ENCODE results near the gene LANCL1.

The LANCL1 gene, protein sequence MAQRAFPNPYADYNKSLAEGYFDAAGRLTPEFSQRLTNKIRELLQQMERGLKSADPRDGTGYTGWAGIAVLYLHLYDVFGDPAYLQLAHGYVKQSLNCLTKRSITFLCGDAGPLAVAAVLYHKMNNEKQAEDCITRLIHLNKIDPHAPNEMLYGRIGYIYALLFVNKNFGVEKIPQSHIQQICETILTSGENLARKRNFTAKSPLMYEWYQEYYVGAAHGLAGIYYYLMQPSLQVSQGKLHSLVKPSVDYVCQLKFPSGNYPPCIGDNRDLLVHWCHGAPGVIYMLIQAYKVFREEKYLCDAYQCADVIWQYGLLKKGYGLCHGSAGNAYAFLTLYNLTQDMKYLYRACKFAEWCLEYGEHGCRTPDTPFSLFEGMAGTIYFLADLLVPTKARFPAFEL

GRCh38 chr2:210476194-210477128, at the start of gene LANCL1:
Gene LANCL1 (minus strand): TSS chr2:210476759. CDS start chr2:210476396, 363 bp downstream.
- DNase-seq (ENCODE audit: low spot score) = peak; percentile 90

DNA sequence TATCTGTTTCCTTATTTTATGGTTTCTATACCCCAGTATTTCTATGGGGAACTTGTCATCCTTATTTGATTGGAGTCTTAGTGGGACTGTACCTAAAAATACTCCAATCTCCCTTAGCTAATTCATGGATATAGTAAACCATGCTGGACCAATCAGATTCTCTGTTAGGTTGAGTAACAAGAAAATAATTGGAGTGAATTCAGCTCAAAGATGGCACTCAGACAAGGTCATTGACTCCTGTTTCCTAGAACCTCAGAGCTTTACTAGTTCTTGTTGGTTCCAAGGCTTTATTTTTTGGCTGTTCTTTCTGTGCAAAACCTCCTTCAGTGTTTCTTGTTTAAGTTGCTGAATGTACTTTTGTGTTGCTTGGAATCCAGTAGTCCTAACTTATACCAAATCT, 48.0 kb upstream of the LANCL1 start:
- no peak for DNase-seq (ENCODE audit: low spot score)

DNA sequence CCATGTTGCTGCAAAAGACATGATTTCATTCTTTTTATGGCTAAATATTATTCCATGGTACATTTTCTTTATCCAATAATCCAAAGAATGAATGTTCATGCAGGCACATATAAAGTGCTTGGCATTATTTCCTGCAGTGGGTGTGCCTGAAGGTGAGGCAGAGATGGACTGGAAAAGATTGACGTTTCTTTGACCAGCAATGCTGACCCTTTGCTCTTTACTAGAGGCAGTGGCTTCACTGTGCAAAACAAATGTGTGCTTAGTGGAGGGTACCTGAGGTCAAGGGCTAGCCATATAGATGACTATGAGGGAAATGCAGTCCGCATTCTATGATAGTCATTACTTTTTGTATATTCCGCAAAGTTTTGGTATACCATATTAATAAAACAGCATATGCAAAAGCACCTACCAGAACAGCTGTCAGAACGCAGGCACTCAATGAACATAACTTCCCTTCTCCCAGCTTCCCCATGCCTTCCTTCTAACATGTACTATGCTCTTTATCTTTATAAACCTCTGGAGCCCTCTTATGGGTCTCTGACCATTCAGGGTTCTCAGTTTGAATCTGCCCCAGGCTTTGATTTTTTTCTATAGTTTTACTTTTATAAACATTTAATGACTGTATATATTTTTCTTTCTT, 47.2 kb upstream of the LANCL1 start:
- DNase-seq (ENCODE audit: low spot score) = no peak

DNA sequence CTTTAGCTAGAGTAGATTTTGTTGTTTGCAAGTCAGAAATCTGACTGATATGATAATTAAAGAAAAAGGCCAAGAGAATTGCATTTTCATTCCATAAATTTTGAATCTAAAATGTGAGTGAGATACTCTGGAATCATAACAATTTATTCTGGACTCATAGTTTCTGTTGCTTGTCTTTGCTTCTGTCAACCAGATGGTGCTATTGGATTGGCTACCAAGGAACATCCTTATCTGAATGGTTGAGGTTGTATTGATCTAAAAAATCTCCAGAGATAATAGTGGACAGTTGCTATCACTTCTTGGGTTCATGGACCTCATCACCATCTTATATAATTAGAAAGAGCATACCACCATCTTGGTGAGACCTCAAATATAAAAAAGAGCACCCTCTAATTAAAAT, 45.8 kb upstream of the LANCL1 start:
- DNase-seq (ENCODE audit: low spot score) = no peak

GRCh38 chr2:210519594-210519993, 43.0 kb upstream of the LANCL1 start:
- DNase-seq (ENCODE audit: low spot score) = no peak

GRCh38 chr2:210517264-210517663, 40.7 kb upstream of the LANCL1 start:
- no peak for DNase-seq (ENCODE audit: low spot score)

- no peak for DNase-seq (ENCODE audit: low spot score)
Measured at GRCh38 chr2:210515911-210516310, 39.4 kb upstream of the LANCL1 start.

- DNase-seq (ENCODE audit: low spot score) = no peak
Measured at GRCh38 chr2:210503725-210504191, 27.2 kb upstream of the LANCL1 start.

DNA sequence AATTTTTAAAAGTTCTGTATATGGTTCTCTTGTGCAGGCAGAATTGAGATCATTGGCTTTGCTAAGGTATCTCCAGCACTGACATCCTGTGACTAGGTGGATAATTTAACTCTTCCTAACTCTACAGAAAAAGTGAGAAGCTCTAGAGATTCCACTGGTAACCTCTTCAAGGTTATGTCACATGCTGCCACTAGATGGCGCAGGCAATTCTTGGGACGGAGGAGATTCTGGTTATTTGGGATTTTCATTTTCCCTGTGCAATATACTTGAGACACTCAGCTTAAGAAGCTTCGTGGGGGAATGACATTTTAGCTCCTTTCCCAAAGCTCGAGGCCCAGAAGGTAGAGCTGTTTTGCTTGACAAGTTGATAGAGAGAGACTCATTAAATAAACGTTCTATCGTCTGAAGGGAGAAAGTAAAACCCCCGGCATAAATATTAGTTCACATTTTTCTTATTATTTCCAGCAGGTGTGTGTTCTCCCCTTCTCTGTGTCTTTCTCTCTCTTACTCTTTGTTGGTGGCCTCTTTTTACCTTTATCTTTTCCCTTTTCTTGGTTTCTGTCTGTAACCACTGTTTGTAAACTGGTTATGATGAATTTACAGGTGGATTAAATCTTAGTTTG, 26.6 kb upstream of the LANCL1 start:
- DNase-seq (ENCODE audit: low spot score) = no peak

DNA sequence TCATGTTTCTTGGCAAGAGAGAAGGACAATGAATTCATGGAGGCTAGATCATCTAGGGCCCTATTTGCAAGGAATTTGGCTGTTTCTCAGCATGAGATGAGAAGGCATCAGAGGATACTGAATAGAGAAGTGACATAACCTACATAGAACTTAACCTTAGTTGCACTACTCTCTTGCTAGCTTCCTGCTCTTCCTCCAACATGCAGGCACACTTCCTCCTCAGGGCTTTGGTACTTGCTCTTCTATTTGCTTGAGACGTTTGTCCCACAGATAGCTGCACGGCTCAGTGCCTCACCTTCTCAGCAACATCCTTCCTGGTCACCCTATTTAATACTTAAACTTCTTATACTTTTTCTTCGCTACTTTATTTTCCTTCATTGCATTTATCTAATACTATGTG, 20.0 kb upstream of the LANCL1 start:
- DNase-seq (ENCODE audit: low spot score) = no peak

- no peak for DNase-seq (ENCODE audit: low spot score)
Measured at GRCh38 chr2:210493528-210493927, 17.0 kb upstream of the LANCL1 start.

DNA sequence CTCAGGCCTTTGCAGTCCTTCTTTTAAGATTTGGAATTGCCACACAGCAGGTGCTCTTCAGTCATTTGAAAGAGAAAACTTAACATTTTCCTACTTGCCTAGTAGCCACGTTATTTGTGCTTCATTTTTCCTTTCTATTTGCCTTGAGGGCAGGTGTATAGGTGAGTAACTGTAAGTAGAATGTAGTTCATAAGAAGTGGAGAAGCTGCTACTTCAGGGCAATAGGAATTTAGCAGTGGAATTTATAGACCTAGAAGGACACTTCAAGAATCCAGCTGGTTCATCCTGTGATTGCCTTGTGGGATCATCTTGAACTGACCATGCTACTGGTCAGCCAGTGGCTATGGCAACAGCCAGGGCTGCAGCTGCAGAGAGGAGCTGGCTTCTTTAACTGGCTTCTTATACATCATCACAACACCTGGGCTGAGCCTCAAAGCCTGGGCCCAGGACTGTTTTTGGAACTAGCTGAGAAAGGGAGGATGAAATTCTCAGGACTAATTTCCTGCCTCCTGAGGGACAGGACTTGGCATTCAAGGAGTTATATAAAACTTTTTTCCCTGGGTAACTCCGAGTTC, 5.1 kb upstream of the LANCL1 start:
- DNase-seq (ENCODE audit: low spot score) = no peak

GRCh38 chr2:210480764-210481163, 4.2 kb upstream of the LANCL1 start:
- DNase-seq (ENCODE audit: low spot score) = no peak

DNA sequence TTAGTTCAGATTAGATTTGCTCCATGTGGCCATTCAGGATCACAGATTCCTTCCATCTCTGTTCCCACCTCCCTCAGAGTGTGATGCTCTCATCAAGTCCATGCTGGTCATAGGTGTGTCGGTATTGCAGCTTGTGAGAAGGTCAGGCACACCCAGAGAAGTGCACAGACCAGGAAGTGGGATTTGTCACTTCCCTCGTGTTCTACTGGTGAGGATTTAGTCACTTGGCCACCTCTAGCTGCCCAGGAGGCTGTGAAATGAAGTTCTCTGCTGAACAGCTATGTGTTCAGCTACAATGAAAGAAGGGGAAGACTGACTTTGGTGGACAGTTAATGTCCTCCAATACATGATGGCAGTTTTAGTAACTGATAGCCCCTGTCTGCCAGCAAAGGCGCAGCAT, 3.5 kb upstream of the LANCL1 start:
- DNase-seq (ENCODE audit: low spot score) = no peak

- DNase-seq (ENCODE audit: low spot score) = no peak
Measured at GRCh38 chr2:210478661-210479060, 2.1 kb upstream of the LANCL1 start.

DNA sequence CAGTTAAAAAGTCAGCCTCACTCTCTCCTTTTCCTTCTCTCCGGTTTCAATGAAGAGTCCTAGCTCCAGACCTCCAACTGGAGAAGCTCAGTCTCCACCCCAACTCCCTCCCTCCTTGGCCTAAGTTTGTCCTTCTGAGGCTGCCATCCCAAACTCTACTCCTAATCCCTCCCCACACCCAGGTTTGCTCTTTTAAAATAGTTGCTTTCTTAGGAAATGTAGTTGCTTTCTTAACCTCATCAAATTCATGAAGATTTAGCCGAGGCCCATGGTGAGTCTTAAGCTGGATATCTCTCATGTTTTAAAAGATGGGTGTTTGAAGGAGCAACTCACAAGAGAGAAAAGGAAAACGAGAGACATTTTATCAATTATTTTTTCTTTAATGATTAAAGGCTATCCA, 937 bp upstream of the LANCL1 start:
- DNase-seq (ENCODE audit: low spot score) = no peak

DNA sequence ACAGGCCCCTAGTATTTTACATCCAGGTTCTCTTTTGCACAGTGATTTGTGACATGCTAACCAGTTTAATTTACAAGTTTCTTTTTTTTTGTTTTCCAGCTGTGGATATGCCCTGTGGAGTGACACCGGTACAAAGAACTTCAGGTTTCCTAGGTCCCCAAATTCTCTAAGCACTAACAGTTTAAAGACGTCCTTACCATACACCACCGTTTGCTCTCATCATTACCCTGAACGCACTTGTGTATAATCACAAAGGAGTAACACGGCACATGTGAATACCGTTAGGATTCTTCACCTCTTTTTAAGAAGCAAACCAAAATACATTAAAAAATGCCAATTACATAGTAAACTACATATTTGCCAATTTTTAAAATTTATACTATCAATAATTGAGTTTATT, 853 bp downstream of the LANCL1 start:
- DNase-seq (ENCODE audit: low spot score) = no peak

GRCh38 chr2:210474776-210475175, 1.8 kb downstream of the LANCL1 start:
- DNase-seq (ENCODE audit: low spot score) = no peak

GRCh38 chr2:210461401-210461800, 15.2 kb downstream of the LANCL1 start:
- no peak for DNase-seq (ENCODE audit: low spot score)

DNA sequence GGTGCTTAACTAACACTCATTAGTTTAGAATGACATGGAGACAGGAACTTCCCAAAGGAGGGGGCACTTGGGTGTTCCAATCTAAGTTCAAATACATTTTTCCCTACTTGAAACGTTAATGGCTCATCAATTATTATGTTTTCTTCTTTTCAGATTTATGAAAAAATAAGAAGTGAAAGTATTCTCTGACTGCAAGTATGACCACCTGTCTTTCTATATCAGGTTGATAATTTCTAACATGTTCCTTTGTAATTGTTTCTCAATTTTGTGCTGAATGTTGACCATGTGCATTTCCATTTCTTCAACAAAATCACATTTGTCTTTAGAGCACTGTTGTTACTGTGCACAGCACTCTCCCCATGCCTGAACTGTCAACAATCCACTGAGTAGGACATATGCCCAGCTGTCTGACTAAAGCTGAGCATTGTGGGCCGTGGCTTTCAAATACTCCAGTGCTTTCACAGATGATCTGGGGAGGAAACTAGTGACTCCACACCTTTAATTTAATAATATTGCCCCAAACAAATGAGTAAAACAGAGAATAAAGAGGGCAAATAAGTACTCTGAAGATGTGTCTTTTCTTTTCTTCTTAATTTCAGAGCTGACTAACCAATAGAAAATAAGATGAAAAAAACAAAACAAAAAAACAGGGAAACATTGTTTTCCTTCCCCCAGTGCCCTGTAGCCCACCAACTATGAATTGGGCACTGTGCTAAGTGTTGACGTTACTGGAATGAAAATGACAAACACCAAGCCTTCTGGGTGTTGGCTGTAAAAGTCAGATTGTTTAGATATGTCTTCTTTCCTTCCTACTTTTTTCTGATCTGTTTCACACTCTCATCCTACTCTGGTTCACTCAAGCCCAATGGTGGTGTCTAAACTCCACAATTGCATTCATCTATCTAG, 16.0 kb downstream of the LANCL1 start:
- no peak for DNase-seq (ENCODE audit: low spot score)

DNA sequence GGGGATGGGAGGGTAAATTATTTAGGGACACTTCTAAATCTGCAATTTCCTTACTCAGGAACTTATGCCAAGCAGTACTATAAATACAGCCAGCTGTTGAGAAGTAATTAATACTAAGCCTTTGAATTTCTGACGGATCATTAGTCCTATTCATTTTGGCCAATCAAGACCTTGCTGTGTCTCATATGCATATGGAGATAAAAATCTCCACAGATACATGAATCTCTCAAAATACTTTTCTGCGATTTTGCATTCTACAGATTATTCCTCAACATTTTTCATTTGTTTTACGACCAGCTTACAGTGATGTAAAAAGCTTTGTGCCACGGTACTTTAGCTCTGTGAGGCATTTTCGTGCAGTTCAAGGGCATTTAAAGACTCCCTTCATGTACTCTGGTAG, 16.7 kb downstream of the LANCL1 start:
- no peak for DNase-seq (ENCODE audit: low spot score)

Data from left forelimb (tissue), 1 donor.